K562 (cell line): ENCODE measurements around the gene WWOX. TPM values are rescaled to one million over a fixed set of nuclear protein-coding genes. Genes with fewer than 3 reads are reported as not detected.

Source experiments
- BCOR ChIP-seq: fragments of 450-650 bp; IDR thresholded peaks from 2 replicates; pipeline ENCODE4 v1.6.1; 2016
- CBFA2T3 ChIP-seq: fragments of 450-650 bp; IDR thresholded peaks from 2 replicates; pipeline ENCODE4 v1.6.1; 2017
- CC2D1A ChIP-seq: fragments of 450-650 bp; IDR thresholded peaks from 2 replicates; pipeline ENCODE4 v1.6.1; 2017; ENCODE audit warnings: mild to moderate bottlenecking
- CCNT2 ChIP-seq: IDR thresholded peaks from 2 replicates; pipeline ENCODE4 v1.6.1; 2011; ENCODE audit warnings: borderline replicate concordance, low read depth, mild to moderate bottlenecking, moderate library complexity, mixed read lengths, low read length; ENCODE audit not compliant: insufficient read length; ENCODE audit errors: extremely low read depth
- CTBP1 ChIP-seq: fragments of 450-650 bp; IDR thresholded peaks from 2 replicates; pipeline ENCODE4 v1.6.1; 2016; ENCODE audit warnings: borderline replicate concordance
- CXXC5 ChIP-seq: fragments of 250-450 bp; sonication (Bioruptor Pico); IDR thresholded peaks from 2 replicates; pipeline ENCODE4 v1.8.0; 2022; ENCODE audit warnings: inconsistent platforms, mild to moderate bottlenecking, moderate library complexity
- EP300 ChIP-seq: IDR thresholded peaks from 2 replicates; pipeline ENCODE4 v1.6.1; 2012; ENCODE audit warnings: low read length, improper control_type of control experiment
- ETS1 ChIP-seq: conservative IDR thresholded peaks from 2 replicates; pipeline ENCODE4 v1.6.1; 2011; ENCODE audit warnings: low read depth, mild to moderate bottlenecking, low read length; ENCODE audit not compliant: control insufficient read depth
- KDM1A ChIP-seq, 2 experiments: fragments of 450-650 bp; IDR thresholded peaks; 2 replicates each; pipeline ENCODE4 v1.6.1; 2016; ENCODE audit warnings: mild to moderate bottlenecking in 2 of 2
- MED1 ChIP-seq: sonication (generic); formaldehyde crosslinking; IDR thresholded peaks from 2 replicates; pipeline ENCODE4 v1.8.1; 2023; ENCODE audit warnings: missing genetic modification reagents, borderline replicate concordance
- MEIS2 ChIP-seq: fragments of 450-650 bp; IDR thresholded peaks from 2 replicates; pipeline ENCODE4 v1.6.1; 2014; ENCODE audit warnings: mild to moderate bottlenecking; ENCODE audit not compliant: partially characterized antibody
- MTA2 ChIP-seq: fragments of 450-650 bp; IDR thresholded peaks from 2 replicates; pipeline ENCODE4 v1.6.1; 2016; ENCODE audit warnings: low read depth
- NCOR1 ChIP-seq: fragments of 450-650 bp; IDR thresholded peaks from 2 replicates; pipeline ENCODE4 v1.6.1; 2016; ENCODE audit warnings: mild to moderate bottlenecking, moderate library complexity
- NFE2 ChIP-seq: IDR thresholded peaks from 2 replicates; pipeline ENCODE4 v1.6.1; 2014; ENCODE audit warnings: antibody characterized with exemption, low read depth
- PML ChIP-seq: IDR thresholded peaks from 2 replicates; pipeline ENCODE4 v1.6.1; 2012; ENCODE audit warnings: low read length, inconsistent platforms
- POLR2AphosphoS5 ChIP-seq: IDR thresholded peaks from 2 replicates; pipeline ENCODE4 v1.6.1; 2011; ENCODE audit warnings: mild to moderate bottlenecking, low read depth, low read length, moderate library complexity; ENCODE audit not compliant: control insufficient read depth, insufficient read depth
- SMARCA4 ChIP-seq: fragments of 450-650 bp; IDR thresholded peaks from 2 replicates; pipeline ENCODE4 v1.6.1; 2016
- SMARCC2 ChIP-seq: fragments of 450-650 bp; IDR thresholded peaks from 2 replicates; pipeline ENCODE4 v1.6.1; 2017; ENCODE audit warnings: antibody characterized with exemption, moderate library complexity, mild to moderate bottlenecking, low read depth
- STAT5A ChIP-seq: IDR thresholded peaks from 2 replicates; pipeline ENCODE4 v1.6.1; 2012; ENCODE audit warnings: low read length, inconsistent platforms, borderline replicate concordance
- TCF3 ChIP-seq: sonication (generic); formaldehyde crosslinking; IDR thresholded peaks from 2 replicates; pipeline ENCODE4 v1.4.0; 2020; ENCODE audit warnings: mild to moderate bottlenecking, missing genetic modification reagents
- TEAD4 ChIP-seq, 2 experiments: sonication (generic) in 1 of 2; formaldehyde crosslinking in 1 of 2; IDR thresholded peaks; 2 replicates each; pipeline versions ENCODE4 v1.6.1 to v1.8.0; 2012 to 2022; ENCODE audit warnings: borderline replicate concordance in 1 of 2, inconsistent platforms in 1 of 2, low read length in 1 of 2, mild to moderate bottlenecking in 1 of 2, missing genetic modification reagents in 1 of 2
- ZC3H11A ChIP-seq: IDR thresholded peaks from 2 replicates; pipeline ENCODE4 v1.6.1; 2012; ENCODE audit warnings: low read depth, low read length, improper control_type of control experiment
- ZEB2 ChIP-seq: fragments of 450-650 bp; IDR thresholded peaks from 2 replicates; pipeline ENCODE4 v1.6.1; 2016
- polyA plus RNA-seq, 8 experiments: library from polyadenylated mRNA; depleted of rRNA in 4 of 8; stranded (reverse) in 5 of 8; unstranded in 3 of 8; fragments of >200 nt; fragmentation: Nextera tagmentation in 2 of 8; fragmentation: Illumina TruSeq in 1 of 8; extraction: Ambion mirVana in 2 of 8; extraction: Trizol in 1 of 8; gene quantifications; 2 replicates each; pipeline versions ENCODE4 v1.2.1 to v1.2.3, GENCODE V29; 2011 to 2014; ENCODE audit warnings: inconsistent platforms in 1 of 8, missing spikeins in 1 of 8
- total RNA-seq, 7 experiments: library from RNA; depleted of rRNA in 6 of 7; stranded (reverse); fragments of >200 nt in 6 of 7; fragmentation: Illumina TruSeq in 2 of 7; extraction: Trizol in 2 of 7; gene quantifications; 2 replicates each; pipeline versions ENCODE4 v1.2.1 to v1.2.3, GENCODE V29; 2011 to 2021; ENCODE audit warnings: low replicate concordance in 1 of 7
- TF ChIP-seq, protein P1 (sequence below): fragments of 250-450 bp; sonication (Bioruptor Pico); IDR thresholded peaks from 2 replicates; pipeline ENCODE4 v1.8.0; 2022; ENCODE audit warnings: inconsistent platforms, mild to moderate bottlenecking, moderate library complexity, borderline replicate concordance
- TF ChIP-seq, protein P2 (sequence below): fragments of 250-450 bp; sonication (Bioruptor Pico); IDR thresholded peaks from 2 replicates; pipeline ENCODE4 v1.8.0; 2022; ENCODE audit warnings: moderate library complexity, mild to moderate bottlenecking, inconsistent platforms

The WWOX gene
- total and polyA plus RNA-seq, 9 of the 15 experiments (the other 6 are each of a cell fraction or from before 2014, with no cell fraction given), result 1.6 to 22.7 (median 8.1) TPM

DNA sequence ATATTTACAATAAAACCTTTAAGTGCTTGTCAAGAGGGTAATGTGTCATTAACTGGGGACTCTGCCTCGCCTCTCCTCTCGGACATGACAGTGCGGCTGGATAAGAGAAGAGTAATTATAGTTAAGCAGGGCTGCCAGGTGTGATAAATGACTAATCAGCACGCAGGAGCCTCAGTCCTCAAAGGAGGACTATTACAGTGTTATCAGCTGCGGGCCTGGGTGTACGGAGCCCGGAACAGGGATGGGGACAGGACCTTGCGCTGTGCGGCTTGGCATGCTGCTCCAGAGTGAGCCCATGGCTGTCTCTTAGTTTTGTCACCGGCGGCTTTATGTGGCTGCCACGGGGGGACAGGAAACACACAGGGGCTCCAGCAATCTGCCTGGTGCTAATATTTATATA is 893.9 kb downstream of the WWOX start (continued):
- TF ChIP-seq STAT5A (peak; percentile 77), ETS1 (no peak), SMARCC2 (0 out of 2 replicates have a peak, but pooled peaks have one; percentile 27), CBFA2T3 (peak; percentile 95), KDM1A (IDR thresholded peaks at IDR 0.05) (0 out of 4 replicates have a peak, but pooled peaks have one; percentile 14 to 19), CTBP1 (peak; percentile 51; the same call in 1 of the 2 replicates), TCF3 (CRISPR knock-in tag) (peak; percentile 91), SMARCA4 (peak; percentile 81), BCOR (peak; percentile 70; the same call in 1 of the 2 replicates), ZEB2 (0 out of 2 replicates have a peak, but pooled peaks have one; percentile 55), CC2D1A (peak; percentile 39; the same call in 1 of the 2 replicates), MED1 (no peak), EP300 (peak; percentile 83), CXXC5 (CRISPR knock-in tag) (peak; percentile 74), MTA2 (peak; percentile 57), CCNT2 (peak; percentile 46), TEAD4 (IDR thresholded peaks at IDR 0.05; ENCODE audit: low read length) (peak; percentile 92), TEAD4 (CRISPR knock-in tag; IDR thresholded peaks at IDR 0.05; ENCODE audit: borderline replicate concordance) (no peak), NFE2 (peak; percentile 45; the same call in 1 of the 2 replicates), POLR2AphosphoS5 (peak; percentile 88), MEIS2 (peak; percentile 96), PML (peak; percentile 65), ZC3H11A (no peak), NCOR1 (peak; percentile 85)
- TF ChIP-seq, protein P1, sequence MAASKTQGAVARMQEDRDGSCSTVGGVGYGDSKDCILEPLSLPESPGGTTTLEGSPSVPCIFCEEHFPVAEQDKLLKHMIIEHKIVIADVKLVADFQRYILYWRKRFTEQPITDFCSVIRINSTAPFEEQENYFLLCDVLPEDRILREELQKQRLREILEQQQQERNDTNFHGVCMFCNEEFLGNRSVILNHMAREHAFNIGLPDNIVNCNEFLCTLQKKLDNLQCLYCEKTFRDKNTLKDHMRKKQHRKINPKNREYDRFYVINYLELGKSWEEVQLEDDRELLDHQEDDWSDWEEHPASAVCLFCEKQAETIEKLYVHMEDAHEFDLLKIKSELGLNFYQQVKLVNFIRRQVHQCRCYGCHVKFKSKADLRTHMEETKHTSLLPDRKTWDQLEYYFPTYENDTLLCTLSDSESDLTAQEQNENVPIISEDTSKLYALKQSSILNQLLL (CRISPR knock-in tag), result no peak
- TF ChIP-seq, protein P2, sequence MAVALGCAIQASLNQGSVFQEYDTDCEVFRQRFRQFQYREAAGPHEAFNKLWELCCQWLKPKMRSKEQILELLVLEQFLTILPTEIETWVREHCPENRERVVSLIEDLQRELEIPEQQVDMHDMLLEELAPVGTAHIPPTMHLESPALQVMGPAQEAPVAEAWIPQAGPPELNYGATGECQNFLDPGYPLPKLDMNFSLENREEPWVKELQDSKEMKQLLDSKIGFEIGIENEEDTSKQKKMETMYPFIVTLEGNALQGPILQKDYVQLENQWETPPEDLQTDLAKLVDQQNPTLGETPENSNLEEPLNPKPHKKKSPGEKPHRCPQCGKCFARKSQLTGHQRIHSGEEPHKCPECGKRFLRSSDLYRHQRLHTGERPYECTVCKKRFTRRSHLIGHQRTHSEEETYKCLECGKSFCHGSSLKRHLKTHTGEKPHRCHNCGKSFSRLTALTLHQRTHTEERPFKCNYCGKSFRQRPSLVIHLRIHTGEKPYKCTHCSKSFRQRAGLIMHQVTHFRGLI (CRISPR knock-in tag), result no peak
